ENCODE results near the gene CHN2.

CHN2 gene

GRCh38 chr7:29311314-29311713 is 116.7 kb downstream of the CHN2 start:
- peaks cover 0 to 6% (median 2%) of the 10 kb centered on the region in 4 experiments for H3K4me1 ChIP-seq (ENCODE audit: control extremely low read depth in 1 of 4, control insufficient read depth in 4 of 4, insufficient read depth in 4 of 4, low read length in 3 of 4)
- no peak overlapping the region for H3K27ac ChIP-seq (ENCODE audit: insufficient read depth in 1 of 2, low read depth in 1 of 2, low read length in 2 of 2, poor library complexity in 1 of 2, severe bottlenecking in 2 of 2)
- no peak overlapping the region for H3K4me3 ChIP-seq (ENCODE audit: control insufficient read depth in 1 of 7, extremely low read depth in 1 of 7, insufficient read depth in 4 of 7, low read depth in 2 of 7, low read length in 6 of 7)
- 100% methylated on average over 3 of the region's 3 CpGs for WGBS (ENCODE audit: insufficient coverage)
- no peaks in the 10 kb centered on the region for H3K36me3 ChIP-seq (ENCODE audit: control insufficient read depth in 4 of 4, insufficient read depth in 4 of 4, low read length in 3 of 4)
- ChIA-PET POLR2A (no interaction called here), CTCF (no interaction called here)
- DNase-seq: no peak
- H3K27me3 ChIP-seq (replicated peaks in 2 of 5; ENCODE audit: control insufficient read depth in 4 of 5, insufficient read depth in 5 of 5, low read length in 4 of 5): no peaks in the 10 kb centered on the region
- peaks cover 0 to 2% (median 0%) of the 10 kb centered on the region in 5 experiments for H3K9me3 ChIP-seq (ENCODE audit: control extremely low read depth in 1 of 5, control insufficient read depth in 4 of 5, insufficient read depth in 2 of 5, low read depth in 1 of 5, low read length in 4 of 5)

GRCh38 chr7:29314148-29314547 is 119.6 kb downstream of the CHN2 start:
- no peaks in the 10 kb centered on the region for H3K36me3 ChIP-seq (ENCODE audit: control insufficient read depth in 4 of 4, insufficient read depth in 4 of 4, low read length in 3 of 4)
- H3K27ac ChIP-seq (ENCODE audit: insufficient read depth in 1 of 2, low read depth in 1 of 2, low read length in 2 of 2, poor library complexity in 1 of 2, severe bottlenecking in 2 of 2): no peak overlapping the region
- peaks cover 0 to 2% (median 0%) of the 10 kb centered on the region in 5 experiments for H3K9me3 ChIP-seq (ENCODE audit: control extremely low read depth in 1 of 5, control insufficient read depth in 4 of 5, insufficient read depth in 2 of 5, low read depth in 1 of 5, low read length in 4 of 5)
- WGBS (ENCODE audit: insufficient coverage): no CpG with 5 or more reads among the region's 1 CpG
- DNase-seq: peak in 2 of 3 donors; percentile 34 to 43
- no peak overlapping the region for H3K4me3 ChIP-seq (ENCODE audit: control insufficient read depth in 1 of 7, extremely low read depth in 1 of 7, insufficient read depth in 4 of 7, low read depth in 2 of 7, low read length in 6 of 7)
- POLR2A ChIA-PET: no interaction called here
- no peaks in the 10 kb centered on the region for H3K27me3 ChIP-seq (replicated peaks in 2 of 5; ENCODE audit: control insufficient read depth in 4 of 5, insufficient read depth in 5 of 5, low read length in 4 of 5)
- peaks cover 0 to 13% (median 3%) of the 10 kb centered on the region in 4 experiments for H3K4me1 ChIP-seq (ENCODE audit: control extremely low read depth in 1 of 4, control insufficient read depth in 4 of 4, insufficient read depth in 4 of 4, low read length in 3 of 4)
- CTCF ChIA-PET: interaction anchor here (2.8 kb wide), 1 partner anchor 125 kb away, joined by 9 read pairs; no protein-coding TSS in a partner anchor

- Histone ChIP-seq H3K4me1 (ENCODE audit: control extremely low read depth in 1 of 4, control insufficient read depth in 4 of 4, insufficient read depth in 4 of 4, low read length in 3 of 4) (peaks cover 0 to 23% (median 13%) of the 10 kb centered on the region in 4 experiments), H3K27me3 (replicated peaks in 2 of 5; ENCODE audit: control insufficient read depth in 4 of 5, insufficient read depth in 5 of 5, low read length in 4 of 5) (no peaks in the 10 kb centered on the region), H3K4me3 (ENCODE audit: control insufficient read depth in 1 of 7, extremely low read depth in 1 of 7, insufficient read depth in 4 of 7, low read depth in 2 of 7, low read length in 6 of 7) (no peak overlapping the region), H3K9me3 (ENCODE audit: control extremely low read depth in 1 of 5, control insufficient read depth in 4 of 5, insufficient read depth in 2 of 5, low read depth in 1 of 5, low read length in 4 of 5) (peaks cover 0 to 2% (median 0%) of the 10 kb centered on the region in 5 experiments), H3K27ac (ENCODE audit: insufficient read depth in 1 of 2, low read depth in 1 of 2, low read length in 2 of 2, poor library complexity in 1 of 2, severe bottlenecking in 2 of 2) (no peak overlapping the region), H3K36me3 (ENCODE audit: control insufficient read depth in 4 of 4, insufficient read depth in 4 of 4, low read length in 3 of 4) (no peaks in the 10 kb centered on the region)
- 100% methylated on average over 2 of the region's 3 CpGs for WGBS (ENCODE audit: insufficient coverage)
- POLR2A ChIA-PET: no interaction called here
- DNase-seq: no peak
- CTCF ChIA-PET: interaction anchor here (1.1 to 2.8 kb wide), 2 partner anchors 33 to 126 kb away, joined by 4 to 9 read pairs; no protein-coding TSS in a partner anchor
These were observed 120.7 kb downstream of the CHN2 start for GRCh38 chr7:29315122-29315891.

GRCh38 chr7:29315892-29316270 is 121.3 kb downstream of the CHN2 start:
- no peaks in the 10 kb centered on the region for H3K9me3 ChIP-seq (ENCODE audit: control extremely low read depth in 1 of 5, control insufficient read depth in 4 of 5, insufficient read depth in 2 of 5, low read depth in 1 of 5, low read length in 4 of 5)
- WGBS (ENCODE audit: insufficient coverage): no CpG with 5 or more reads among the region's 2 CpGs
- ChIA-PET POLR2A (interaction anchor here (0.6 kb wide), 1 partner anchor 141 kb away, joined by 3 read pairs; no protein-coding TSS in a partner anchor), CTCF (interaction anchor here (0.6 to 2.8 kb wide), 4 partner anchors 11 to 196 kb away, joined by 3 to 9 read pairs (median 4); no protein-coding TSS in a partner anchor)
- no peak for DNase-seq
- H3K27me3 ChIP-seq (replicated peaks in 2 of 5; ENCODE audit: control insufficient read depth in 4 of 5, insufficient read depth in 5 of 5, low read length in 4 of 5): no peaks in the 10 kb centered on the region
- no peak overlapping the region for H3K27ac ChIP-seq (ENCODE audit: insufficient read depth in 1 of 2, low read depth in 1 of 2, low read length in 2 of 2, poor library complexity in 1 of 2, severe bottlenecking in 2 of 2)
- peaks cover 2 to 27% (median 17%) of the 10 kb centered on the region in 4 experiments for H3K4me1 ChIP-seq (ENCODE audit: control extremely low read depth in 1 of 4, control insufficient read depth in 4 of 4, insufficient read depth in 4 of 4, low read length in 3 of 4)
- no peak overlapping the region for H3K4me3 ChIP-seq (ENCODE audit: control insufficient read depth in 1 of 7, extremely low read depth in 1 of 7, insufficient read depth in 4 of 7, low read depth in 2 of 7, low read length in 6 of 7)
- H3K36me3 ChIP-seq (ENCODE audit: control insufficient read depth in 4 of 4, insufficient read depth in 4 of 4, low read length in 3 of 4): no peaks in the 10 kb centered on the region

- H3K27ac ChIP-seq (ENCODE audit: insufficient read depth in 1 of 2, low read depth in 1 of 2, low read length in 2 of 2, poor library complexity in 1 of 2, severe bottlenecking in 2 of 2): no peak overlapping the region
- peak in 1 of 3 donors; percentile 51 for DNase-seq
- H3K27me3 ChIP-seq (replicated peaks in 2 of 5; ENCODE audit: control insufficient read depth in 4 of 5, insufficient read depth in 5 of 5, low read length in 4 of 5): no peaks in the 10 kb centered on the region
- ChIA-PET CTCF (interaction anchor here (1.0 to 2.8 kb wide), 2 partner anchors 9 to 127 kb away, joined by 3 to 9 read pairs; no protein-coding TSS in a partner anchor), POLR2A (no interaction called here)
- 74% methylated on average over 2 of the region's 3 CpGs for WGBS (ENCODE audit: insufficient coverage)
- H3K4me1 ChIP-seq (ENCODE audit: control extremely low read depth in 1 of 4, control insufficient read depth in 4 of 4, insufficient read depth in 4 of 4, low read length in 3 of 4): peaks cover 2 to 27% (median 17%) of the 10 kb centered on the region in 4 experiments
- H3K4me3 ChIP-seq (ENCODE audit: control insufficient read depth in 1 of 7, extremely low read depth in 1 of 7, insufficient read depth in 4 of 7, low read depth in 2 of 7, low read length in 6 of 7): no peak overlapping the region
- no peaks in the 10 kb centered on the region for H3K9me3 ChIP-seq (ENCODE audit: control extremely low read depth in 1 of 5, control insufficient read depth in 4 of 5, insufficient read depth in 2 of 5, low read depth in 1 of 5, low read length in 4 of 5)
- H3K36me3 ChIP-seq (ENCODE audit: control insufficient read depth in 4 of 4, insufficient read depth in 4 of 4, low read length in 3 of 4): no peaks in the 10 kb centered on the region
These were observed 122.4 kb downstream of the CHN2 start for GRCh38 chr7:29316926-29317325.

GRCh38 chr7:29318853-29319718 is 124.5 kb downstream of the CHN2 start:
- ChIA-PET POLR2A (no interaction called here), CTCF (interaction anchor here (0.9 to 3.8 kb wide), 10 partner anchors 10 to 393 kb away, joined by 3 to 15 read pairs (median 4); no protein-coding TSS in a partner anchor)
- H3K27ac ChIP-seq (ENCODE audit: insufficient read depth in 1 of 2, low read depth in 1 of 2, low read length in 2 of 2, poor library complexity in 1 of 2, severe bottlenecking in 2 of 2): no peak overlapping the region
- H3K9me3 ChIP-seq (ENCODE audit: control extremely low read depth in 1 of 5, control insufficient read depth in 4 of 5, insufficient read depth in 2 of 5, low read depth in 1 of 5, low read length in 4 of 5): no peaks in the 10 kb centered on the region
- H3K4me3 ChIP-seq (ENCODE audit: control insufficient read depth in 1 of 7, extremely low read depth in 1 of 7, insufficient read depth in 4 of 7, low read depth in 2 of 7, low read length in 6 of 7): no peak overlapping the region
- no peak for DNase-seq
- WGBS (ENCODE audit: insufficient coverage): 98% methylated on average over 5 of the region's 9 CpGs
- H3K36me3 ChIP-seq (ENCODE audit: control insufficient read depth in 4 of 4, insufficient read depth in 4 of 4, low read length in 3 of 4): no peaks in the 10 kb centered on the region
- H3K4me1 ChIP-seq (ENCODE audit: control extremely low read depth in 1 of 4, control insufficient read depth in 4 of 4, insufficient read depth in 4 of 4, low read length in 3 of 4): peaks cover 2 to 26% (median 16%) of the 10 kb centered on the region in 4 experiments
- no peaks in the 10 kb centered on the region for H3K27me3 ChIP-seq (replicated peaks in 2 of 5; ENCODE audit: control insufficient read depth in 4 of 5, insufficient read depth in 5 of 5, low read length in 4 of 5)

Measured in common myeloid progenitor, CD34-positive (primary cell).